Breast epithelium (tissue), 3 donors: Measurements from ENCODE around the gene PYDC2.
"Not testable (repeated sequence)": the region's sequence is repeated elsewhere in the genome, so short reads cannot be mapped to it uniquely, and the experiment has no call there.

Experiments
- CTCF ChIP-seq, 3 donors: fragments of 450-650 bp; IDR thresholded peaks; one replicate each; pipeline ENCODE4 v1.5.1; 2016 to 2017; ENCODE audit warnings: antibody characterized with exemption in 3 of 3, mild to moderate bottlenecking in 3 of 3, moderate library complexity in 3 of 3
- POLR2A ChIP-seq: fragments of 450-650 bp; IDR thresholded peaks from one replicate; pipeline ENCODE4 v1.6.1; 2016; ENCODE audit warnings: antibody characterized with exemption, mild to moderate bottlenecking, moderate library complexity

- not testable (repeated sequence) for TF ChIP-seq CTCF (IDR thresholded peaks at IDR 0.05); POLR2A
Measured at GRCh38 chr3:191483994-191484393, 23.0 kb downstream of the PYDC2 start.
